GM18861 (cell line): ENCODE measurements around the gene UBE2K.
A peak's percentile ranks its signal among the peaks of the same experiment; 100 is the strongest.
"Not testable (repeated sequence)": the region's sequence is repeated elsewhere in the genome, so short reads cannot be mapped to it uniquely, and the experiment has no call there.

Source experiments
- ATAC-seq: cut with Tn5 transposase; IDR thresholded peaks from one replicate; pipeline ENCODE4 v1.9.1; 2021; ENCODE audit not compliant: unreplicated experiment

The UBE2K gene

DNA sequence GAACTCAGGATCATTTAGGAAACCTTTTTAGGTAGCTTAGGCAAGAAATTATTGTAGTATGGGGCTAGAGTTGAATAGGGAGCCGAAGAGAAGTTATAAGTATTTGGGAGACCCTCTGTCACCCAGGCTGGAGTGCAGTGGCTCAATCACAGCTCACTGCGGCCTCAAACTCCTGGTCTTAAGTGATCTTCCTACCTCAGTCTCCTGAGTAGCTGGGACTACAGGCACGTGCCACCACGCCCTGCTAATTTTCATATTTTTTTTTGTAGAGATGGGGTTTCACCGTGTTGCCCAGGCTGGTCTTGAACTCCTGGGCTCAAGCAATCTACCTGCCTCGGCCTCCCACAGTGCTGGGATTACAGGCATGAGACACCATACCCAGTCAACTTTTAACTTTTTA lies 23.3 kb downstream of the UBE2K start:
- ATAC-seq = not testable (repeated sequence)

DNA sequence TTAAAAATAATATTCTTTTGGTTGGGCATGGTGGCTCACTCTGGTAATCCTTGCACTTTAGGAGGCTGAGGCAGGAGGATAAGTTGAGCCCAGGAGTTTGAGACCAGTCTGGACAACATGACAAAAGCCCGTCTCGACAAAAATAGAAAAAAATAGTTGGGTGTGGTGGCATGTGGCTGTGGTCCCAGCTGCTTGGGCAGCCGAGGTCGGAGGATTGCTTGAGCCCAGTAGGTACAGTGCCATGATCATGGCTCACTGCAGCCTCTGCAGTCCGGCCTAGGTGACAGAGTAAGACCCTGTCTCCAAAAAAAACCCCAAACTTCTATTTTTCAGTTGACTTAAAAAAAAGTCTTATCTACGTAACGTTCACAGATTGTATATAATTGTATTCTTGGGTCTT lies 23.9 kb downstream of the UBE2K start:
- no peak for ATAC-seq

- no peak for ATAC-seq
Observed at GRCh38 chr4:39729557-39729956, 31.6 kb downstream of the UBE2K start.

GRCh38 chr4:39730072-39730471 lies 32.1 kb downstream of the UBE2K start:
- ATAC-seq = no peak

DNA sequence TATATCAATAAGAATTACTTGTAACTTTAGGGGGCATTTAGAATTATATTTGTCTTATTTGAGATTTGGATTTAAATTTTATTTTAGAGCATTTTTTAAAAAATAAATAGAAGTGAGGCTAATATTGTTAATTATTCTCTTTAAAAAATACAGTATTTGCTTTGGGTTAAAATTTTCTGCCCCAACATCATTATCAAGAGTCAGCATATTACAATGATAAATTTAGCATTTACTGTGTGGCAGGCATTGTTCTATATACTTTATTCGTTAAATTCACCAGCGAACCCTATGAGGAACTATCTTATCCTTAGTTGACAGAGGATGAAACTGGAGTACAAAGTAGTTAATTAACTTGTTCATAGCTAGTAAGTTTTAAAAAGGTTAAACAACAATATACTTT lies 34.0 kb downstream of the UBE2K start:
- ATAC-seq = no peak

- no peak for ATAC-seq
Observed at GRCh38 chr4:39732728-39733127, 34.8 kb downstream of the UBE2K start.

DNA sequence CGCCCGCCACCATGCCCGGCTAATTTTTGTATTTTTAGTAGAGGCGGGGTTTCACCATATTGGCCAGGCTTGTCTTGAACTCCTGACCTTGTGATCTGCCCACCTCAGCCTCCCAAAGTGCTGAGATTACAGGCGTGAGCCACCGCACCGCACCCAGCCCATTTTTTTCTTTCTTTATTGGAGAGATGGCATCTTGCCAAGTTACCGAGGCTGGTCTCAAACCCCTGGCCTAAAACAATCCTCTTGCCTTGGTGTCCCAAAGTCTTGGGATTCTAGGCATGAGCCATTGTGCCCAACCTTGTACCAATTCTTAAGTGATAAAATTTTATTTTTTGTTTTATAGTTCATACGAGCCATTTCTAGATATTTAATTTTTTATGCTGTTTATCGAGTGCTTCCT lies 41.7 kb downstream of the UBE2K start:
- ATAC-seq = not testable (repeated sequence)

DNA sequence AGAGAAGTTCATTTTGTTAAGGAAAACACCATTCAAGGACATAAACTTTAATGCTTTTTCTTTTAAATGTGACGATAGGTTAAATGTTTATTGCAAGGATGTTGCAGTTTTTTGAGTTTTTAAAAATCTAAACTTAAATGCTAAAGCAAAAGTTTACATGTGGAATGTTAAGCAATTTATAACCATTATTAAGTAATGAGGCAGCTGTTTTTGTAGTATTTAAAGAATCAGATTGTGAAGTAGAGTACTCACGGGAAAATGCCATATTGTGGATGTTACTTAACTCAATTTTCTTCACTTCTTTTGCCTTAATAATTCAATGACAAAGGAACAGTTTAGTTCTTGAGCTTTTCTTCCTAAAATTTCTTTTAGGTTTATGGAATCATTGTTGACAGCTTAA lies 43.5 kb downstream of the UBE2K start:
- ATAC-seq = no peak

GRCh38 chr4:39745920-39746319 lies 48.0 kb downstream of the UBE2K start:
- ATAC-seq = no peak

DNA sequence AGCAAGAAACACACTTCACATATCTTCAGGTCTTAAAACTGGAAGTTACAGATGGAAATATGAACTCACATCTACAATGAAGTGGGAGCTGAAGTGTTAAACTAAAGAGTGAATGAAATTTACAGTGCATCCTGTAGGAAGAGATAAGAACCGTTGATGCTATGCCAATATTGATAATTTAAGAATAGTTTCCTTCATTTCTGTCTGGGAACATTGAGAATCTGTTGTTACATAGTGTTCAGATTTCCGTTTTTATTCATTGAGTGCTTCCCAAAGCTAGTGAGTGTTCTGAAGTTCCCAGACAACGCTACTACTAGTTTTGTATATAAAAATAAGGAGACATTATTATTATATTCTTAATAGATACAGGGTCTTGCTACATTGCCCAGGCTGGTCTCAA lies 52.3 kb downstream of the UBE2K start:
- ATAC-seq = no peak

GRCh38 chr4:39754309-39754708 lies 56.4 kb downstream of the UBE2K start:
- ATAC-seq = no peak

DNA sequence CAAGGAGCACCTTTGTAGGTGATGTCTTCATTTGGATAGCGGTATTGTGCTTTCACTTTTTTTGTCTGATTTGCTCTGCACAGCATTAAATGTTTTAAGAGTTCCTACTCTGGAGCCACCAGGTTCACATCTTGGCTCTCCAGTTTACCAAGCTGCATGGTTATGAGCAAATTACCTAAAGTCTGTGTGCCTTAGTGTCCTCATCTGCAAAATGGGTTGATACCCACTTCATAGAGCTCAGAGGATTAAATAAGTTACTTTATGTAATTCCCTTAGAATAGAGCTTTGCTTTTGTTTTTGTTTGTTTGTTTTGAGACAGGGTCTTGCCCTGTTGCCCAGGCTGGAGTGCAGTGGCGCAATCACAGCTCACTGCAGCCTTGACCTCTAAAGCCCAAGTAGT lies 58.2 kb downstream of the UBE2K start:
- no peak for ATAC-seq

DNA sequence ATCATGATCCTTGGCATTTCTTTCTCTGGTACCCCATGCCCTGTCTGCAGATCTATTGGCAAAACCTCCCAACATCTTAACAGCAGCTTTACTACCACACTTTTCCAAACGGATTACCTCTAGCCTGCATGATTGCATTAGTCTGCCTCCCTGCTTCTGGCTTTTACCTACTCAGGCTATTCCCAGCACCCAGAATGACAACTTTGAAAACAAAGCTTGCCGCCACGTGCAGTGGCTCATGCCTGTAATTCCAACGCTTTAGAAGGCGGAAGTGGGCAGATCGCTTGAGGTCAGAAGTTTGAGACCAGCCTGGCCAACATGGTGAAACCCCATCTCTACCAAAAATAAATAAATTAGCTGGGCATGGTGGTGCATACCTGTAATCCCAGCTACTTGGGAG lies 60.2 kb downstream of the UBE2K start:
- ATAC-seq = no peak

GRCh38 chr4:39759569-39759968 lies 61.6 kb downstream of the UBE2K start:
- no peak for ATAC-seq

- no peak for ATAC-seq
Observed at GRCh38 chr4:39761005-39761667, 63.2 kb downstream of the UBE2K start.

GRCh38 chr4:39763714-39764572 lies 66.0 kb downstream of the UBE2K start:
- peak; percentile 75 for ATAC-seq

GRCh38 chr4:39770005-39770404 lies 72.1 kb downstream of the UBE2K start:
- no peak for ATAC-seq

GRCh38 chr4:39770471-39770870 lies 72.5 kb downstream of the UBE2K start:
- no peak for ATAC-seq

DNA sequence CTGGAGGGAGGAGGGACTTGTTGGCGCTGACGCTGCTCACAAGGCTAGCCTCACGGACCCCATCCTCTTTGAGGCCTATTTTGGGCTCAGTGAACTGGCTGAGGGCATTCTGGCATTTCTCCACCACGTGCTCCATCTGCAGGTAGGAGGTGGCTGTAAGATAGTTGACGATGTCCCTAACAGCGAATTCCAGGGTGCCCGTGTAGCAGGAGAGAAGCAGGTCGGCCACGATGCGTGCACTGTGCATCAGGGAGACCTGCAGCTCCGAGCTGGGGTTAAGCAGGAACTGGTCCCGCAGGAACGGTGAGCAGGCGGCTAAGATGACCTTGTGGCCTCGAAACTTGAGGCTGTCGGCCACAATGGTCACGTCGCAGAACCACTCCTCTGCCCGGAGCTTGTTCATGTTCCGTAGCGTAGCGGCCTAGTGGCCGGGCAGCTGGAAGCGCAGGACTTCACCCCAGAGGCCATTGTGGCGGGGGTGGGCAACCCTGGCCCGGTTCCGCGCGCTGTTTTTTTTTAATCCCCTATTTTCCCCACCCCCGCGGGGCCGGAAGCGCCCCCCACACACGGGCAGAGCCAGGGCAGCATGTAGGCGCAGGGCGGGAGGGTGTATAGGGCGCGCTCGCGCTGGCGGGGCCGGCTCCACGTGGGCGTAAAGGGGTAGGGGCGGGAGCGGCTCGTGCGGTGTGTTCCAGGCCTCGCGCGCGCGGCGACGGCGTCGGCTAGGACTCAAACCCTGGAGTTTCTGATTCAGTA lies 73.2 kb downstream of the UBE2K start:
- no peak for ATAC-seq

DNA sequence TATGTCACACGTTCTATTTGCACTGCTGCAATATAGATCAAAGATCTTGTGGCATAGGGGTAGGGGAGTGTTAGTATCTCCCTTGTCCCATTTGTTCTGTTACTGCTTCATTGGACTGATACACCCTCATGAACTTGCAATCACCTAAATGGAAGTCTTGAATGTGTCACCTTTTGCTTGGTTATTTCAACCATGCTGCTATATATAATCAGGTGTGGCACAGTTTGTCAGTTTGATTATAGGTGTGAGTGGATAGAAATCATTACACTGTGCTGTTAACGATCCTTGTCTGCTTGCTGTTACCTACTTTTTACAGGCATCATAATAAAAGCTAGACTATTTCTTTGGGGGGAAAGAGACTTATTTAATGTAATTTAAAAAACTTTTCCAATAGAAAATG lies 84.1 kb downstream of the UBE2K start:
- not testable (repeated sequence) for ATAC-seq

DNA sequence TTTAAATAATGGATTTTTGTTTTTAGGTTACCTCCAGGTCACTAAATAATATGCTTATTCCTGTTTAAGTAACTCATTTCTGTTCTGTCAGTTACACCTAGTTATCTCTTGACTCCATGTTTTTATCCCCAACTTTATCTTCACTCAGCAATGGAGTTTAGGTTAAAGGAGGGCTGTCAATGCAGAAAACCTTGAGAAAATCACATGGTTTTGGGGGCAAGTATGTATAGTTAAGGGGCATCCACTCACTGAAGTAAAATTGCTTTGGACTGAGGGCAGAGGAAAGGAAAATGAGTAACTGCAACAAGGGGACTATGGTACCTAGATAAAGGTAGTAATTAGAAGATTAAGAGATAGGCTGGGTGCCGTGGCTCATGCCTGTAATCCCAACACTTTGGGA lies 87.1 kb downstream of the UBE2K start:
- ATAC-seq = no peak

DNA sequence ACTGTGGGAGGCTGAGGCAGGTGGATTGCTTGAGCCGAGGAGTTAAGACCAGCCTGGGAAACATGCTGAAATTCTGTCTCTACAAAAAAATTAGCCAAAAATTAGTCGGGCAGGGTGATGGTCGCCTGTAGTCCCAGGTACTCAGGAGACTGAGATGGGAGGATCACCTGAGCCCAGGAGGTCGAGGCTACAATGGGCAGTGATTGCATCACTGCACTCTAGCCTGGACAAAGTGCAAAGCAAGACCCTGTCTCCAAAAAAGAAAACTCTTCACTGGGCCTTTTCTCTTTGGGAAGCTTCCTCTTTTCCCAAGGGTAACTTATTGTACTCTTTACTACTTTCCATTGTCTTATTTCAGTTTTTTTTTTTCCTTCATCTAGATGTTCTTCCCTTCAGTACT lies 88.9 kb downstream of the UBE2K start:
- ATAC-seq = no peak
